ENCODE measurements around the gene PHYKPL. TPM values are rescaled to one million over a fixed set of nuclear protein-coding genes. Genes with fewer than 3 reads are reported as not detected.

The PHYKPL gene
- total RNA-seq, 1 experiment from 2014 or later = 17.7 TPM

DNA sequence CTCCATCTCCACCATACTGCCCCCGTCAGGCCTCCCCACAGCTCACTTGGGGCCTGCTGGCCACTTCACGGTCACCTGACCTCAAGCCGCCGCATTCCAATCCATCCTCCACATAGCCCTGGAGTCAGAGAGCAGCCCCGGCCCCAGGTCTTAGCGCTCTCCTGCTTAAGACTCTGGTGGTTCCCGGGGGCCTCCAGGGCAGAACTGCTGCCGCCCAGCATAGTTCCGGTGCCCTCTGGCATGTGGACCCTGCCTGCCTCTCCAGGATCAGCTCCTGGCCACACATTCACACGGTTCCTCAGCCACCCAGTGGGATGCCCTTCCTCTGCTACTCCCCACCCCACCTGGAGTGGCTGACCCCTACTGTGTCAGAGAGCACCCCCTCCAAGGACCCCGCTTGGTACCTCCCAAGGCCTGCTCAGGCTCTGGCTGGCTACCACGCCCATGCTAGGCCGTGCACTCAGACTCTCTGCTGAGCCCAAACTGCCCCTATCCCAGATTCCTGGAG, 8.7 kb downstream of the PHYKPL start:
- DNase-seq (ENCODE audit: low read depth) = no peak

GRCh38 chr5:178223196-178223773, 9.3 kb downstream of the PHYKPL start:
- DNase-seq (ENCODE audit: low read depth) = no peak

- DNase-seq (ENCODE audit: low read depth) = no peak
Measured at GRCh38 chr5:178222292-178222691, 10.3 kb downstream of the PHYKPL start.

- no peak for DNase-seq (ENCODE audit: low read depth)
Measured at GRCh38 chr5:178221853-178222252, 10.7 kb downstream of the PHYKPL start.

DNA sequence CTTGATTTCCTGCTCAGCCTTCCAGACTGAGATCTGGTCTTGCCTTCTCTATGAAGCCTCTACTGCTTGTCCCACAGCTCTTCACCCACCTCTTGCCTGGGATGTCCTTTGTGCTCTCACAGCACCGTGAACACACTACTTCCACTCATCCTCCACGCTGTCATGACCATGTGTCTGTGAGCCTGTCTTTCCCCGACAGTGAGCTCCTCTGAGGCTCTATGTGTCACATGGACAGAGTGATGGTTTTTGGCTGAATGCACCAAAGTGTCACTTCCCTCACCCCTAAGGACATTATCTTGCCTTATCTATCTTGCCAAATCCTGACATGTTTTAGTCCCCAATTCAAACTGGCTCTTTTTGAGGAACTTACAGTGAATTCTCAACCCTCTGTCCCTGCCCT, 11.3 kb downstream of the PHYKPL start:
- DNase-seq (ENCODE audit: low read depth) = no peak

GRCh38 chr5:178218827-178219226, 13.8 kb downstream of the PHYKPL start:
- no peak for DNase-seq (ENCODE audit: low read depth)

DNA sequence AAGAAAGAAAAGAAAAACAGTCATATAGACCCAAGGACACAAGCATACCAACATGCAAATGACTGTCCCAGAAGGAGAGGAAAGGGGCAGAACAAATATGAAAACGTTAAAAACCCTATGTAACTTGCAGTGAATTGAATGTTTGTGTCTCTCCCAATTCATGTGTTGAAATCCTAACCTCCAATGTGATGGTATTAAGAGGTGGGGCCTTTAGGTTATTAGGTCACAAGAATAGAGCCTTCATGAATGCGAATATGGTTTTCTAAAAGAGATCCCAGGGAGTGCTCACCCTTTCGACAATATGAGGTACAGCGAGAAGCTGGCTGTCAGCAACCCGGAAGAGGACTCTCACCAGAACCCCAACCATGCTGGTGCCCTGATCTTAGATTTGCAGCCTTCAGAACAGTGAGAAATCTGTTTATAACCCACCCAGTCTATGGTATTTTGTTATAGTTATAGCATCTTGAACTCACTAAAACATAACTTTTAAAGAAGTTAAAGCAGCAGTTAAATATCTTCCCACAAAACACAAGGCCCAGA, 14.3 kb downstream of the PHYKPL start:
- no peak for DNase-seq (ENCODE audit: low read depth)

- no peak for DNase-seq (ENCODE audit: low read depth)
Measured at GRCh38 chr5:178216779-178217178, 15.8 kb downstream of the PHYKPL start.

- DNase-seq (ENCODE audit: low read depth) = no peak
Measured at GRCh38 chr5:178216088-178216534, 16.5 kb downstream of the PHYKPL start.

DNA sequence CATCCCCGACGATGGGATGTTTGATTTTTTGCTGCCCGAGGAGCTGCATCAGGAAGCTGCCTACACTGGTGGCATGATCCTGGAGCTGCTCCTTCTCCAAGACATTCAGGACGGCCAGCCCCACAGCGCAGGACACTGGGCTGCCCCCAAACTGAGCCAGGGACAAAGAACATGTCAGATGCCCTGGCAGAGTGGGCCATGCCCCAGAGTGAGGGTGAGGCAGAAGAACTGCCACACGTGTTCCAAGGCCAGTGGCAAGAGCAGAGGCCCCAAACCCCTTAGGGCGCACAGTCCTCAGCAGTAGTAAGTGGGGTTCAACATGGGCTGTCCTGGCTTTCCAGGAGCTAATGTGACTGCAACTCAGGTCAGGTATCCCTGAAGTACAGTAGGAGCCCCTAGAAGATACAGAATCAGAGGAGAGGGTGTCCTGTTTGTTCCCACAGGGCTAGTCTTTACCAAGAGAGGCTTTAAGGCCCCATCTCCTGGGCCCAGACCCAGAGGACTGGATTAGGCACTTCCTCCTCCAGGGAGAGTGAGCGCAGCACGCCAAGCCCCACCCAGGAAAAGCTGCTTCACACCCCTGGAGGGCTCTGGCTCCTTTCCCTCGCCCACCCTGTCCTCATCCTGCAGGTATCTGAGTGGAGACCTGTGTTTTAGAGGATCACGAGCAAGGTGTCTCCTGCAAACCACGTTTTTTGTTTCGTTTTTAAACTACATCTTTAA, 17.2 kb downstream of the PHYKPL start:
- DNase-seq (ENCODE audit: low read depth) = no peak

DNA sequence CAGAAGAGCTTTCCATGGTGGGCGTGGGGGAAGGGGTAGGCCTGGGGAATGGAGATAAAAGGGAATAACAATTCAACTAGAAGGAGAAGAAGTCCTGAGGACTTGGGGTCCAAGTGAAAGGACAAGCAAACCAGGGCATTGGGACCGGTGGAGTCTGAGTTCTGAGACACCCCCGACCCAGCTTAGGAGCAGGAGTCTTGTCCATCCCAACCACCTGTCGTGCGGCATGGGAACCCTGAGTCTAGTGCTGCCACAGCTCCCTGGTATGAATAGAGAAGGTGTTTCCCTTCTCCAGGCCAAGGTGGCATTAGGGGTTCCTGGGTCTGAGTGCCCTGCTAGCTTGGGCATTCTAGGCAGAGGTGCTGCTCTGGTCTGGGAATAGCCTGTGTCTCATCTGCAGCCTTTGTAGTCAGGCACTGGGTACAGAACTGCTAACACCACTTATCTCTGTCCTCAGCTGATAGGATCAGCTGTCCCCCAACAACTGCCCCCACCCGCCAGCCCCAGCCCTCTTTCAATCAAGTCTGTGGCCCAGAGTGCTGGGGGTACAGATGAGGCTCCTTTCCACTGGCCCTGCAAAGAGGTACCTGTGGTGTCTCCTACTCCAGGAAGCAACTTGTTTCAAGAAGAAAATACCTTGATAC, 18.3 kb downstream of the PHYKPL start:
- DNase-seq (ENCODE audit: low read depth) = no peak

DNA sequence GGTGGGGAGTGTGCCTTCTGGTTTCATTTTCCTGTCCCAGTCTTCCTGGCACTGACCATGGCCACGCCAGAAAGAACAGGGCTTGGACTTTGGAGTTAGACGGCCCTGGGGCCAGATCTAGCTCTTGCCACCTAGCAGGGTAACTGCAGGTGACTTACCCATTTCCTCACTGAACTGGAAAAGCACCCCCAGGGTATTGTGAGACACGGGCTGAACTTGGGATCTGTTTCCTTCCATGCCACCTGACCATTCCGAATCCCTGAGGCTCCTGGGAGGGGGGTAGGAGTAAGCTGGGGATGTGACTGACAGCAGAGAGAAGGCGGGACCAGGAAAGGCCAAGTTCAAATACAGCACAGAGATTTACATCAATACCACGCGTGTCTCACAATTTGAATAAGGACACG, 18.9 kb downstream of the PHYKPL start:
- DNase-seq (ENCODE audit: low read depth) = no peak

DNA sequence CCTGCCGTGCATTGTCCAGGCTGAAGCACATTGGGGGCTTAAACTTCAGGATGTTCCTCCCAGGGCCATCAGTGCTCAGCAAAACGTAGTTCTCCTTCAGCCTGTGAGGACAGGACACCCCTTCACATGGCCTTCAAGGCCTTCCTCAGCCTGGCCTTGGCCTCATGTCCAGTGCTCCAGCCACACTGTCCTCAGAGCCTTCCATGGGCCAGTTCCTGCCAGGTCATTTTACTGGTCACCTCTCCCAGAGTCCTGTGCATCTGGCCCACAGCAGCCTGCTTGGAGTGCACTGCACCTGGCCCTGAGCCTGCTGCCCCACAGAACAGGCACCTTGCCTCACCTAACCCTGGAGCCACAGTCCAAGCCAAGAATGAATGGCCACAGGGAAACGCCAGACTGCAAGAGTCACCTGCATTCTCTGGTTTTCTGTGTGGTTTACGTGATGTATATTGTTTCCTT, 19.6 kb downstream of the PHYKPL start:
- no peak for DNase-seq (ENCODE audit: low read depth)

- DNase-seq (ENCODE audit: low read depth) = no peak
Measured at GRCh38 chr5:178212241-178213002, 20.2 kb downstream of the PHYKPL start.

- no peak for DNase-seq (ENCODE audit: low read depth)
Measured at GRCh38 chr5:178211095-178212048, 21.2 kb downstream of the PHYKPL start.

- DNase-seq (ENCODE audit: low read depth) = no peak
Measured at GRCh38 chr5:178210686-178211085, 21.9 kb downstream of the PHYKPL start.

- no peak for DNase-seq (ENCODE audit: low read depth)
Measured at GRCh38 chr5:178210073-178210535, 22.5 kb downstream of the PHYKPL start.

DNA sequence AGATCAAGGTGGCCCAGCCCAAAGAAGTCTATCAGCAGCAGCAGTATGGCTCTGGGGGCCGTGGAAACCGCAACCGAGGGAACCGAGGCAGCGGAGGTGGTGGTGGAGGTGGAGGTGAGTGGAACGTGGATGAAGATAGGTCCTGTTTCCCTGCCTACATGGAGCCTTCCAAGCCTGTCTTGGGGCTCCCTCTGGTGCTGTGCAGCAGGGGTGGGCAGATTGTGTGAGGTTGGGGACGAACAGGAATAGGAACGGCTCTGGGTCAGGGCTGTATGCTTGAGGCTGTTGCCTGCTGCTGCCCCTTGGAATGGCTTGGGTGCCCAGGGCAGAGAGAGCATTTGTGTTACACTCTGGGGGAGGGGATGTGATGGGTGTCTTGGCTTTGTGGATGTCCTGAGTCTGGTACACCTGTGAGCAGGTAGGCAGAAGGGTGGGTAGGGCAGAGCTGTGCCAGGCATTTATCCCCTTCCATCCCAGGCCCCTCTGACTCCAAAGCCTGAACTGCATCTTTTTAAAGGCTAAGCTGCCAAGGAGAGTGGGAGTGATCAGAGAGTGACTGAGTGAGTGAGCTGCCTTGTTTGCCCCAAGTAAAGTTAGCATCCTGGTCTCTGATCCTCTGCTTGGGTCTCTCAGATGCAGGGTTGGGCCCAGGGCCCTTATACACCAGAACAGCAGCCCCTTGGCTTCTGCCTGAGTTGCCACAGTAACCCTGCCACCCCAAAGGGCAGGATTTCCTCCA, 23.1 kb downstream of the PHYKPL start:
- DNase-seq (ENCODE audit: low read depth) = no peak

- no peak for DNase-seq (ENCODE audit: low read depth)
Measured at GRCh38 chr5:178208540-178209227, 23.9 kb downstream of the PHYKPL start.

All from LHCN-M2 (cell line).